ENCODE measurements around the gene MGAT5.

Gene MGAT5

DNA sequence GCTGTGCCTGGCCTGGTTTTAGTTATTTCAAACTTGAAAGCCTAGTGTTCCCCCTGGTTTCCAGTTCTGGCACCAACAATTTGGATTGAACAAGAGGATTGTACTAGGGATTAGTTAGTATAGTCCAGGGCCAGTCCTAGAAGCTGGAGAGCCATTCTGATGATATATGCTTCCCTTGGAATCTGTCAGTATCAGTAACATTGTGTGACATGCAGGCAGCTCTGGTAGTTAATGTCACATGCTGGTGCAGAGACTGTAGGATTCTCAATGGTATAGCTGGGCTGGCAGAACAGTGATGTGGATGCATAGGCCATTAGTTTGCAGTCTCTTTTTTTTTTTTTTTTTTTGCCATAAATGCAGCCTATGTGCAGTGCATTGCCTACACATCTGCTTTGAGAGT lies 3.6 kb downstream of the MGAT5 start:
- no peak for FAIRE-seq

DNA sequence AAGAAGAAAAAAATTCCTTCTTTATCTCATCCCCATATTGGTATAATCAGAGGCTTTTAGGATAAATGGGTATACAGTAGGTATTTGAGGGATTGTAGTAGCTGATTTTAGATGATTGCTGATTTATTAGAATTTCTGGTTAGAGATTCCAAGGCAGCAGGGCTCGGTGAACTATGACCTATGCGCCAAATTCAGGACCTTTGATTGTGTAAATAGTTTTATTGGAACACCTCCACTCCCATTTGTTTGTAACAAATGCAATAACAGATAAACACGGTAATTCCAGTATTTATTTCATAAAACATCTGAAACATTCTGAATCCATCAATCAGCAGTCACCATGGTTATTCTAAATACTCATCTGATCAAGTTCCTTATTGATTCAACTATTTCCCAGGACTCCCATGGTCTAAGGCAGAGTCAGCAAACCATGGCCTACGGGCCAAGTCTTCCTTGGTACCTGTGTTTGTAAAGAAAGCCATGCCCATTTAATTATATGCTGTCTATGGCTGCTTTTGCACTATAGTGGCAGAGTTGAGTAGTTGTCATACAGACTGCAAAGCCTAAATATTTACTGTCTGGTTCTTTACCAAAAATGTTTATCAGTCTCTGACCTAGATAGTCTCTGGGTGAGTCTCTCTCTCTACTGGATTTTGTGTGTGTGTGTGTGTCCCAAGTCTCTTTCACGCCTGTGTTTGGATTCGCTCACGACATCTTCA lies 4.3 kb downstream of the MGAT5 start:
- no peak for FAIRE-seq

DNA sequence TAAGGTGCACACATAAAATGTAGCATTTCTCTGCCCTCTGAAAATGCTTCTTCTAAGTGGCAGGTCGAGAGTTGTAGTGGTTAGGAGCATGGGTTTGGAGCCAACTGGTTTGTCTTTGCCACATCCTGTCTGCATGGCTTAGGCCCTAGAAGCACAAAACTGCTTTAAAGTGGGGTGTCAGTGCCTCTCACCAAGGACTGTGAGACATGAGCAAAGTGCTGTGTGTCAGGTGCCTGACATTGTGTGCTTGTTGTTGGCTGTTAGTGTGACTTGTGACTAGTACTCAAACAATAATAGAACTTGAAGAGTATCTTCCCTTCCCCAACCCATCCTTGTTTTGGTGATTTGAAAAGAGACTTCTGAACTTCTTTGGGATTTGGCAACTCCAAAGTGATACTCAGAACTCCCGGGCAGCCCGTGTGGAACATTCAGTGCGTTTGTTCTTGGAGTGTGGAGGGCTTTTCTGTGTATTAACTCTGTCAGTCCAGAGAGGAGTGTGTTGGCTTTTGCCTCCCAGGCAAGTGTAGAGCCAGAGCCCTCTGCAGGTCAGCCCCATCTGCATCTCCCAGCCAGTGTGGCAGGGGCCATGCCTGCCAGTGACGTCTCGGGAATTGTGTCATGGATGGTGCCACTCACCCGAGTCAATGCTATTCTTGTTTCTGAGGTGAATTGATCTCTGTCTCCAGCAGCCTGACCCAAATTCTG lies 5.0 kb downstream of the MGAT5 start:
- no peak for FAIRE-seq

DNA sequence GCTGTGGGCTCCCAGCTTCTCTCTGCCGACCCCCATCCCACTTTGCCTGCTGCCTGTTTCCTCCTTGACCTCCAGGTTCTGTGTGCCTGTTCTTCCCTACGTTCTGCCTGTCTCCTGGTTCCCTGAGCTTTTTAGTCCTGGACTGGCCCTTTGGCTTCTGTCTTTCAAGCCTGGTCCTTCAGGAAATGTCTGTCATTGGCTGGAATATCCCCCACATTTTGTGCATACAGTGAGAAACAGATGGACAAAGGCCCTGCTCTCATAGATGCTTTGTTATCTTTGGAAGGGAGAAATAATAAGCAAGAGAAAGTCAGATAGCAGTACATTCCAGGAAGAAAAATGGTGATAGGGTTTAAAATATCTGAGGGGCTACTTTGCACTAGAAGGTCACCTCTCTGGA lies 5.7 kb downstream of the MGAT5 start:
- FAIRE-seq, result no peak

DNA sequence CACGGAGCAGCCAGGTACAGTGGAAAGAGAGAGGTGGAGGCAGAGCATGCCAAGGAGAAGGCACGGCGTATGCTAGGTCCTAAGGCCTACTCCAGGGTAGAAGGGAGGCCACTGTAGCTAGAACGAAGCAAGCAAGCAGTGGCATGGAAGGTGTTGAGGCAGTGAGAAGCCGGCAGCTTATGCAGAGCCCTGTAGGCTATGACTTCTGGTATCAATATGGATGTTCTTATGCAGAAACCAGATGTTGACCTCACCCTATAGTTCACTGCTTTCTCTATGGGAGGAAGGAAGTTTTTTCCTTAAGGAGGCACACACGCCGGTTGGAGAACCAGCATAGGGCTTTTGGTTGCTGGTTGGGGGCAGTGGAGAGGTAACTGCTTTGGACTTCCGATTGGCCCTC lies 6.1 kb downstream of the MGAT5 start:
- no peak for FAIRE-seq

DNA sequence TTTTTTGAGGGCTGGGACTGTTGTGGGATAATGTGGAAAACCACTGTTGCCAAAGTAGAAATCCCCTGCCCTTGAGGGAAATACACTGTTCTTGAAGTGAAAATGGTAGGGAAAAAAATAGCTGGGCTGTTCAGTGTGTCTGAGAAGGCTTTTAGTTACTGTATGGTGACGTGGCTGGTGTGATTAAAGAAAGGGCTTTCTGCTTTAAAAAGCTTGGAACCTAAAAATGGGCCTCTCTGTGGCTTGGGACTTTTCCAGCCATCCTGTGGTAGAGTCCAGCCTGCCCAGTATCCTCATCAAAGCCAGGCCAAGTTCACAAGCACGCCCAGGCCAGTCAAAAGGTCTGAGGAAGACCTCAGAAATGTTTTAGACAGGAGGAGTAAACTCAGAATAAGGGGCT lies 6.8 kb downstream of the MGAT5 start:
- FAIRE-seq, result no peak

DNA sequence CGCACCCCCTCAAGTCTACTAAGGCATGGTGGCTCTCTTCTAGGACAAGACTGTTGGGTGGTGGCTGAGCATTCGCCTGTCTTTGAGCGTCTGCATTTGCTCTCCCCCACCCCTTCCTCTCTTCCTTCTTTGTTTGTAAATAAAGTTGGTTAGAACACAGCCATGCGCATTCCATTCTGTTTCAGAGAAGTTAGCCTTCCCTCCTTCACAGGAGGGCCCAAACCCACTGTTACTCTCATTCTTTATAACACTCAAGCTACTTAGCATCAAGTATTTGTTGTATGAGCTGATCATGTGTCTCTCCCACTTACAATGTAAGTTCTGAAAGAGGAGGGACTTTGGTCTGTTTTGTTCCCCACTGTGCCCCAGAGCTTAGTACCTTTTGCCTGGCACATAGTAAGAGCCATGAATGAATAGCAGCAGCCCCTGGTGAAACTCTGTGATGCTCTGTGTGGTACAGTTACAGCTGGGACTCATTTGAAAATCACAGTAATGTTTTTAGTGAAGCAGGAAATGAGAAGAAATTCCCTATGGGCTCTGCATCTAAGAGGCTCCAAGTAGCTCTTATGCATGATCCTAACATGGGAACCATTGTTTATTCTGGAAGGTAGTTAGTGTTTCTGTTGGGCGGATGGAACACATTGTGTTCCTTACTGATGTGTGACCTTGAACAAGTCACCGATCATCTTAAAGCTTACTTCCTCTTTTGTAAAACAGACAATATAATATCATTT lies 7.7 kb downstream of the MGAT5 start:
- no peak for FAIRE-seq

DNA sequence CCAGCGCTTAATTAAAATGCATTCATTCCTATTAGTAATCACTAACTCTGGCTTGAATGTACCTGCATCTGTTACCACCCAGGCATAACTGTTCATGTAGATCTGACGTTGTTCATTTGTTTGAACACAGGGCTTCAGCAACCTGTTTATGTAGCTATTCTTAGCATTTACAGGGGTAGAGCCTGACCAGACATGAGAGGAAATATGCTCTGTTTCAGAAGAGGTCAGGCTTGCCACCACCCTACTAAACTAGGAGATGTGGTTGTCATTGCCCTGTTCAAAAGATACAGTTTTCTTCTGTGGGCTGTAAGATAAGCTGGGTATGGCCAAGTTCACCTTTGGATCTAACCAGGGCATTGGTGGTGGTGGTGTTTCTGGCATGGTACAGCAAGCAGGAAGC lies 8.8 kb downstream of the MGAT5 start:
- no peak for FAIRE-seq

DNA sequence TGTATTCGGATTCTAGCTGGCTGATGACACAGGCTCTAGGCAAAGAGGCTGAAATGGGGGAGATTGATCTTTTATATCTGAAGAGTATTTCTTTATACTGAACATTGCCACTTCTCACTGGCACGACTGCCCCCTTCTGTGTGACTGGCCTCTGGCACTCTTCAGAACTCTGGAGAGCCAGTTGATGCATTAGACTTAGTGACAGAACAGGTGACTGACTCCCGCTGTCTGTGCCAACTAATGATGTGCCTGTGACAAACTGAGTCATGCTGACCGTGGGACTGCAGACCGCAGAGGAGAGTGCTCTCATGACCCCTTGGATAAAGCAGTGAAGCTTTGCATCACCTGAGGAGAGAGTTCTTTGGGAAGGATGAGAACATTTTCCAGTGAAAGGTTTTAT lies 14.4 kb downstream of the MGAT5 start:
- FAIRE-seq, result no peak

DNA sequence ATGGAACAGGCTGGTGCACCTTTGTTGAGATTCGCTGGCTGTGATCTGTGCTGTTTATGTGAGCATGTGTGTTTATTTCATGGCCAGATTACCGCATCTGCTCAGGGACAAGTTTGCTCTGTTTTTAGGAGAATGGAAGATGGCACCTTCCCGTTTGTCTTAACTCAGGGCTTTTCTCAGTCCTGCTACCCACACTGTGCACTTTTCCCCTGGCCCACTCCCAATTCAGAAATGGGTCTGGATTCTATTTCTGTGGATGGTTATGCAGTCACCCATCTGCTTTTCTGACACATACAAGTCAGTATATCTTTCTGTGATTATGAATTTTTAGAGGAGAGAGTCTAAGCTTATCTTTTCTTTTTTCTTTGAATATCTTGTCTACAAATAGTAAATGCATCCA lies 15.4 kb downstream of the MGAT5 start:
- no peak for FAIRE-seq

DNA sequence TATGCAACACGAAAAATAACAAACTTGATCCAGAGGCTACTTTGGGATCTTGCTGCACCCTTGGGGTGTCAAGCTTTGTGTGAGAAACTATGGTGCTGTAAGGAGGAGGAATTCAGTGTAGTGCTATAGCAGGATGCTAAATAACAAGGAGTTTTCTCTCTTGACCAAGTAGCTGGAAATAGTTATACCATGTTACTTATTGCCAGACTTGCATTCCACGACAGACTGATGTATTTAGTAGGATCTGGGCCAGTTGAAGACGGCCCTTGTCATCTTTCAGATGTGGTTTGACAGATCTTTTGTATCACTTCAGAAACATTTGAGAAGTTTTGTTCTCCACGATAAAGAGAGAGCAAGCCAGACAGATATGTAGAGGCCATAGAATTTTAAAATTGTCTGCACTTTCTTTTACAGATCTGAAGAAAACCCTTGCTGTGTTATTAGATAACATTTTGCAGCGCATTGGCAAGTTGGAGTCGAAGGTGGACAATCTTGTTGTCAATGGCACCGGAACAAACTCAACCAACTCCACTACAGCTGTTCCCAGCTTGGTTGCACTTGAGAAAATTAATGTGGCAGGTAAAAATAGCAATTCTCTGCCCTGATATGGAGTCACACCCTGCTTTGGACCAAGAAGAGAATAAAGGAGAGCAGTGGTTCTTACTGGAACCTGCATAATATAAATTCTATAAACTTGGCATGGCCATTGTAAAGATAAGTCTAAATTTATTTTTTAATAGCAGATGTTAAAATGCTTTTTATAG lies 16.3 kb downstream of the MGAT5 start:
- no peak for FAIRE-seq

DNA sequence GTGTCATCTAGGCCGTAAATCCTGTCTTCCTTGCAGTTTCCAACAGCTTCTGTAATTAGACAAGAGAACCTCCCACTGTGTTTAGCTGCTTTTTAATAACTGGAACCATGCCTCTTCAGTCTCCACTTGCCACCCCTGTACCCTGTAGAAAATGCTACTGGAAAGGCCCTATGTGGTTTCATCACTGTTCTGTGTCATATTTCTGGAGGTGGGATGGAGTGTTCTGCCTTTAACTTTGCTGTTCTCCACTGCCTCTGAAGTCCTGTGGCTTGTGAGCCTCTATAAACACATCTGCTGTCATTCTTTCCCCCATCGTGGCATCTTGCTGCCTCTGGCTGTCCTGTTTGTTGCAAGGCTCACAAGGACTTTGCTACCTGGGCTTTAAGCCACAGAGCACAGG lies 17.9 kb downstream of the MGAT5 start:
- FAIRE-seq, result no peak

DNA sequence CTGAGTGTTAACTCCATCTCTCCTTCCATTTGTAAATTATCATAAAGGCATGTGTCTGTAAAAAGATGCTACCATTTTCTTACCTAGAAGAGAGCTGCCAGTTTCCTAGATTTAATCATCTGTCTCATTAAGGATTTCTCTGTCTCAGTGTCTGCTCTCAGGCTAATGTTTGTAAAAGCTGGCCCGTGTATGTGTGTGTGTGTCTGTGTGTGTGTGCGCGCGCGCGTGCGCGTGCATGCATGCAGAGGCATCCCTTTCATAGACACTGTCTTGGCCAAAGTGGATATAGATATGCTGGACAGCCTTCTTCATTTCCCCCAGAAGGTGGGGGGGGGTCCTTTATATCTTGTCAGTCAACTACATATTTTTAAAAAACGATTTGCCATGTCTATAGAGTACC lies 18.9 kb downstream of the MGAT5 start:
- no peak for FAIRE-seq

DNA sequence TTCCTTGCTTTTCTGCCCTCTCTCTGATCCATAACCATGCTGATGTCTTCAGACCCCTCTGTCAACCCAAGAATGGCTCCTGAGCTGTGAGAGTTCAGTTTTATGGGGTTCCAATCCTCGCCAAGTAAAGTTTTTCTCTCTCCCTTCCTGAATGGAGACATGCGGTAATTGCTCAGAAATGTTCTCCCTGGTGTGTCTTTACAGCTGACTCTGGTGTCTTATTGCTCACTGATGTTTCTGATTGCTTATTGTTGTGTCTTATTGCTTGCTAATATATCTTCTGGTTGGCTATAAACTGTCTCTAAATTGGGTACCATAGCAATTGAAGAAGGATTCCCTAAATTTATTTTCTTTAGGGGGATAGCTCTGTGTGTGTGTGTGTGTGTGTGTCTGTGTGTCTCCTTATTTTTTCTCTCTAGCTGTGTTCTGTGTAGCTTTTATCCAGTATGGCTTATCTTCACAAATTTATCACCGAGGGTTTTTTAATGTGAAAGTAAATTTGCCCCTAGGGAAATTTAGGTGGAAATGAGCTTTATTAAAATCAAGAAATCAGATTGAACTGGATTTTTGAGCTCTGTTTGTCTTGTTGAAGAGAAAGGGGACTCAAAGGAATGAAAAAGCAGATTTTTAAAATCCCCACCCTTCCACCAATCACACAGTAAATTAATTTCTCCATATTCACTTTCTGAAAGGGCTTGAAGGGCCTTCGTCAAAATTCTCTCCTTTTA lies 19.5 kb downstream of the MGAT5 start:
- no peak for FAIRE-seq

DNA sequence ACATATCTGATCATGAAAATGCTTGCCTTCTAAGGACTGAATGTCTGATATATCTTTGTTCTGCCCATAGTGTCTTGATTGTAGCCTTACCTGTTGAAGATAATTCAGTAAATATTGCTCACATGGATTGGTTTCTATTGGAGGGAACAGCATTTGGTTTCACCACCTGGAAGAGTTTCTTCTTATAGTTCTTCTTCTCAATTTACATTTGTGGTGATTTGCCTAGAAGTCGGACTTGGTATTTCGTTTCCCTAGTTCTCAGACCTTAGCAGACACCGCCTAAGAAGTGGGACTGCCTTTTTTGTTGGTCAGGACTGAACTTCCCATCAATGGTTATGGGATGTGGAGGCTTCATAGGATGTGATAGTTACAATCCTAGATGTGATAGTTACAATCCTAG lies 20.2 kb downstream of the MGAT5 start:
- FAIRE-seq, result no peak

DNA sequence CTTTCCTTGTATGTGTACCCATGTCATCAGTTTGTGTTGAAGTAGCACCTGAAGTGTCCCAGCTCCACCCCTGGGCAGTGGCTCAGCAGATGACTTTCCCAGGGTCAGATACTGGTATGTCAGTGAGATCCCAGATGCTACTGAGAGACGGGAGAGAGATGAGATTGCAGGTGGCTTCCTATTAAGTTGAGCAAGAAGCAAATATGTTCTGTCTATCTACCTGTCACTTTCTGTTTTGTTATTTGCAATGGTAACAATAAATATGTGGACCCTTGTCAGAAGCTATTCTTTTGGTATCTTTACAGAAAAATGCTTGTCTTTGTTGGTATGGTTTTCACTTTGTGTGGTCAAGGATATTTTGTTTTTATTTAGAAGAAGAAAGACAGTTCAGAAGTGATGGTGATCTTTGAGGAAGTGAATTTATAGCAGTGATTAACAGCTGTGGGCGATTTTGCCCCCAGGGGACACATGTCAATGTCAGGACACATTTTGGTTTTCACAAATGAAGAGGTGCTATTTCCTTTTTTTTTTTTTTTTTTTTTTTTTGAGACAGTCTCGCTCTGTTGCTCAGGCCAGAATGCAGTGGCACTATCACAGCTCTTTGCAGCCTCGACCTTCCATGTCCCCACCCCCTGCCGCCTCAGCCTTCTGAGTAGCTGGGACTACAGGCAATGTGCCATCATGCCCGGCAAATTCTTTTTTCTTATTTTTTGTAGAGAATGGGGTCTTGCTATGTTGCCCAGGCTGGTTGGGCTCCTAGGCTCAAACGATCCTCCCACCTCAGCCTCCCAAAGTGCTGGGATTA lies 21.4 kb downstream of the MGAT5 start:
- no peak for FAIRE-seq

DNA sequence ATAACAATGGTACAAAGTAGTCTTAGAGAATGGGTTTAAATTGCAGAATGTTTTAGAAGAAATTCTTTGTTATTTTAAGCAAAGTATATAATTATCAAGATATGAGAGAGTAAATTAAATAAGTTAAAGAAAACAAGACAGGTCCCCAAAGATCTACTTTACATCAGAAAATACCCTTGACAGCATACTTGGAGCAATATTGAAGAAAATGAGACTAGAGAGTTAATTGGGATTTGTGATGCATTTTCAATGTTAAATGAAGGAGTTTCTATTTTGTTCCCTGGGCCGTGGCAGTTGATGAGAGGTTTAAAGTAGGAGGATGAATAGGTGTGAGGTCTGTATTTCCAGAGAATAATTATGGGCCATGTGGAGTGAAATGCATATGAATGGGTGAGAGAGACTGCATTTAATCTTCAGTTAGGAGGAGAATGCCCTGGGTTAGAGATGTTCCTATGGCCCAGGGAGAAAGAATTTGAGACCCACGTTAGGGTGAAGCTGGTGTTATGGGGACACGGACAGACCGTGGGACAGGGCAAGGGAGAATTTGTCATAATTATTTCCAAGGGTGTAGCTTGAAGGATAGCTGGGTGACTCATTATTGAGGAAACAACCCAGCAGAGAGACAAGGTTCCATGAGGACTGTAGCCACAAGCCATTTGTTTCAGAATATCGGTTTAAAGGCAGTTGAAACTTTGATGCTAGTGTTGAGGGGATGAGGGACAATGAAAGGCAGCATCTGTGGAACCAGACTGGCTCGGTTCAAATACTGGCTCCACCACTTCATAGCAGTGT lies 22.7 kb downstream of the MGAT5 start:
- FAIRE-seq, result no peak

DNA sequence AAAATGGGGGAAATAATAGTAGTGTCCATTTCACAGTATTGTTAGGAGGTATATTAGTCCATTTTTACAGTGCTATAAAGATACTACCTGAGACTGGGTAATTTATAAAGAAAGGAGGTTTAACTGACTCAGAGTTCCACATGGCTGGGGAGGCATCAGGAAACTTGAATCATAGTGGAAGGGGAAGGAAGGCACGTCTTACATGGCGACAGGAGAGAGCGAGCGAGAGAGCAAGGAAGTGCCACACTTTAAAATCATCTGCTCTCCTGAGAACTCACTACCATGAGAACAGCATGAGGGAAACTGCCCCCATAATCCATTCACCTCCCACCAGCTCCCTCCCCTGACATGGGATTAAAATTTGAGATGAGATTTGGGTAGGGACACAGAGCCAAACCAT lies 23.4 kb downstream of the MGAT5 start:
- no peak for FAIRE-seq

DNA sequence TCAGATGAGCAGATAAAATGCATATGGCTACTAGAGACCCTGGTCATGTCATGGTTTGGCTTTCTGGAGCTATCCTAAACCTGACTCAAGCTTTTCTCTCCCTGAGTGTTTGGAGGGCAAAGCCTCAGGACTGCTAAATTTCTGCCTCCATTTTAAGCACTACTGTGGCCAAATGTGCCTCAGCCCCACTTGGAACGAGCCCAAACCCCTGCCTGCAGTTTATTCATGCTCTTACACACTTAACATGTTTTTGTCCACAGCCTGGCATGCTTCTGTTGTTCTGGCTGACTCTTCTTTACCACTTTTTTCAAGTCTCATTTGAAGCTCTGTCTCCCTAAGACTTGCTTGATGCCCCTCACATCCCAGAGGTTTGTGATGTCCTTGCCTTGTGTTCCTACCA lies 24.7 kb downstream of the MGAT5 start:
- no peak for FAIRE-seq

DNA sequence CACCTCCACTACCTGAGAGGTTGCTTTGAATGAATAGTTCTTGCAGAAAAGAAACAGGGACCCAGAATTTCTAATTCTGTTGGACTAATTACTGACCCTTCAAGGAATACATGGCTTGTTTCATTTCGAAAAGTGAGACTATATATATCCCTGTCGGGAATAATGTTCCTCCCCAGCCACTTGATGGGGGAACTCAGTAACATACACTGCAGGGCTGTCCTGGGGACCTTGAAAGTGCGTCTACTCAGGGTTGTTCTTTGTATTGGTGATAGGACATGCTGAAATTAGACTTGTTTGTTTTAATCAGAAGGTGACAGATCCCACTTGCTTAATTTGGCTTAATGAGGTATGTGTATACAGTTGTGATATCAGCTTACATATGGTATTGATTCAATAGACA lies 25.5 kb downstream of the MGAT5 start:
- FAIRE-seq, result no peak

DNA sequence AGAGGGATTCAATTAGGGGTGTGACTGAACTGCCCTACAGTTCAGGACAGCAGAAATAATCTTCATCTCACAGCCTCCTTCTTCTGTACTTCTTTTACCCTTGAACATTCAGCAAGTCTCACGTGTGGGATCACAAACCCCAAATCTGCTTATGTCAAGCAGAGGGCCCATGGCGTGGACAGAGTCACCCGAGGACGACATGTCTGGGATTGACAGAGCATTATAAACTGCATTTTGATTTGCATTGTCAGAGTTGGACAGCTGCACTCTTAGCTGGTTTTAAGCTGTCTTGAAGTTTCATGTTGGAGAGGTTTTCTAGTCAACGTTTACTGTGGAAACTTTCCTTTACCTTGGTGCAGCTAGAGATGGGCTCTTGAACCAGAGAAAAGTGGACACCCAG lies 26.4 kb downstream of the MGAT5 start:
- no peak for FAIRE-seq

All from A204.1 (cell line).